BE2C (cell line): ENCODE results near the gene CEP76. TPM values are rescaled to one million over a fixed set of nuclear protein-coding genes. Genes with fewer than 3 reads are reported as not detected.

ENCODE experiments used
- DNase-seq: peaks from one replicate; pipeline ENCODE4 v3.0.0-alpha.2; 2020
- H3K27me3 ChIP-seq: fragments of 250-450 bp; sonication (Bioruptor Pico); 2 replicates; pipeline ENCODE4 v1.5.1; 2020; ENCODE audit warnings: mild to moderate bottlenecking
- H3K36me3 ChIP-seq: fragments of 250-450 bp; sonication (Bioruptor Pico); 2 replicates; pipeline ENCODE4 v1.5.1; 2020; ENCODE audit warnings: mild to moderate bottlenecking
- H3K4me1 ChIP-seq: fragments of 250-450 bp; sonication (Bioruptor Pico); 2 replicates; pipeline ENCODE4 v1.5.1; 2020
- H3K4me3 ChIP-seq: 2 replicates; pipeline ENCODE4 v1.5.1; 2011; ENCODE audit warnings: low read depth, low read length
- H3K9me3 ChIP-seq: fragments of 250-450 bp; sonication (Bioruptor Pico); 2 replicates; pipeline ENCODE4 v1.5.1; 2020
- polyA plus RNA-seq: library from polyadenylated mRNA; unstranded; fragments of >200 nt; gene quantifications from one replicate; pipeline ENCODE4 v1.2.1, GENCODE V29; 2012; ENCODE audit warnings: low read depth, missing spikeins; ENCODE audit not compliant: insufficient read length, insufficient read depth
- TF ChIP-seq, protein P1 (sequence below): IDR thresholded peaks from 2 replicates; pipeline ENCODE4 v1.5.1; 2012; ENCODE audit warnings: mild to moderate bottlenecking, low read depth, low read length

The CEP76 gene, protein sequence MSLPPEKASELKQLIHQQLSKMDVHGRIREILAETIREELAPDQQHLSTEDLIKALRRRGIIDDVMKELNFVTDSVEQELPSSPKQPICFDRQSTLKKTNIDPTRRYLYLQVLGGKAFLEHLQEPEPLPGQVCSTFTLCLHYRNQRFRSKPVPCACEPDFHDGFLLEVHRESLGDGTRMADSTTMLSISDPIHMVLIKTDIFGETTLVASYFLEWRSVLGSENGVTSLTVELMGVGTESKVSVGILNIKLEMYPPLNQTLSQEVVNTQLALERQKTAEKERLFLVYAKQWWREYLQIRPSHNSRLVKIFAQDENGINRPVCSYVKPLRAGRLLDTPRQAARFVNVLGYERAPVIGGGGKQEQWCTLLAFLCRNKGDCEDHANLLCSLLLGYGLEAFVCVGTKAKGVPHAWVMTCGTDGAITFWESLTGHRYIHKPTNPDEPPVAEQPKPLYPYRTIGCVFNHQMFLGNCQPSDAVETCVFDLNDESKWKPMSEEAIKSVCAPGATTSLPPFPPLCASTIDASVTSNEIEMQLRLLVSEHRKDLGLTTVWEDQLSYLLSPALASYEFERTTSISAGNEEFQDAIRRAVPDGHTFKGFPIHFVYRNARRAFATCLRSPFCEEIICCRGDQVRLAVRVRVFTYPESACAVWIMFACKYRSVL
- polyA plus RNA-seq = 5.0 TPM

DNA sequence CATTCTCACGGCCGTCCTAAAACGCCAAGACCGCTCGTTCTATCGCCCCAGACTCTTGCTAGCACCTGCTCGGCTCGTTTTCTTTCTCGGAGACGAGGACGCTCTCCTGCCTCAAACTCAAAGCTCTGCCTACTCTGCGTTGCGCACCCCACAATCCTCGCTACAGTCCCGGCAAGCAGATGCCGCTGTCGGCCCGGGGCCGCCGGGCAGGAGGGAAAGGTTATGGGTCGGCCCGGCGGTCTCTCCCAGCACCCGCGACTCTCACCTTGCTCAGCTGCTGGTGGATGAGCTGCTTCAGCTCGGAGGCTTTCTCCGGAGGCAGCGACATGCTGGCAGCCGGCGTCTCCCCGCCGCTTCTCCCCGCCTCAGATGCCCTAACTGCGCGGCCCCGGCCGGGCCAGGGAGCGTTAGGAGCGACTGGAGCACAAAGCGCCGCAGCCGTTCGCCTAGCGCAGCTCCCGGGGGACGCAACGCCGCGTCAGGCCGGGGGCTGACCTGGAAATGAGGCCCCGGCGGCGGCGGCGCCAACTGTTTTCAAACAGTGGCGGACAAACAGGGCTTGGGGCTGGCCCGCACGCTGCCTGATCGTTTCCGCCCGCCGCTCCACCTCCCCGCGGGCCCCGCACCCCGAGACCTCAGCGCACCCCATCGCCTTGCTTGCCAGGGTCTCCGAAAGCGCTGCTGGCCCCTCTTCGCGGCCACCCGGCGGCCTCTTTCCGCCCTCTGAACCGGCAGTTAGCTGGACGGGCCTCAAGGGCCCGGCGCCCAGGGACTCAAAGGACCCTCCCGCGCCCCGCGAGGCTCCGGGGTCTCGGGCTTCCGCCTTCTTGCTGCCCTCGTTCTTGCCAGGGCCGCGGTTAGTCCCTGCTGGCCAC, at the start of gene CEP76, which contains the start of gene PSMG2:
Gene CEP76, minus strand, starts transcription at position 503 of the 875 bp plus-strand sequence. Its CDS starts 175 bp downstream, at position 328.
Gene PSMG2, plus strand, starts transcription at position 822 of the 875 bp plus-strand sequence. CDS start 66 bp downstream, outside the sequence.
- Histone ChIP-seq H3K27me3 (no peaks in the 10 kb centered on the region), H3K4me3 (peak within 1 kb of the TSS; percentile 88), H3K4me1 (no peaks in the 10 kb centered on the region), H3K36me3 (peaks cover 4% of the 10 kb centered on the region), H3K9me3 (no peaks in the 10 kb centered on the region; the same call in 1 of the 2 replicates)
- peak; percentile 90 for DNase-seq
- TF ChIP-seq, protein P1, sequence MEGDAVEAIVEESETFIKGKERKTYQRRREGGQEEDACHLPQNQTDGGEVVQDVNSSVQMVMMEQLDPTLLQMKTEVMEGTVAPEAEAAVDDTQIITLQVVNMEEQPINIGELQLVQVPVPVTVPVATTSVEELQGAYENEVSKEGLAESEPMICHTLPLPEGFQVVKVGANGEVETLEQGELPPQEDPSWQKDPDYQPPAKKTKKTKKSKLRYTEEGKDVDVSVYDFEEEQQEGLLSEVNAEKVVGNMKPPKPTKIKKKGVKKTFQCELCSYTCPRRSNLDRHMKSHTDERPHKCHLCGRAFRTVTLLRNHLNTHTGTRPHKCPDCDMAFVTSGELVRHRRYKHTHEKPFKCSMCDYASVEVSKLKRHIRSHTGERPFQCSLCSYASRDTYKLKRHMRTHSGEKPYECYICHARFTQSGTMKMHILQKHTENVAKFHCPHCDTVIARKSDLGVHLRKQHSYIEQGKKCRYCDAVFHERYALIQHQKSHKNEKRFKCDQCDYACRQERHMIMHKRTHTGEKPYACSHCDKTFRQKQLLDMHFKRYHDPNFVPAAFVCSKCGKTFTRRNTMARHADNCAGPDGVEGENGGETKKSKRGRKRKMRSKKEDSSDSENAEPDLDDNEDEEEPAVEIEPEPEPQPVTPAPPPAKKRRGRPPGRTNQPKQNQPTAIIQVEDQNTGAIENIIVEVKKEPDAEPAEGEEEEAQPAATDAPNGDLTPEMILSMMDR = no peak

DNA sequence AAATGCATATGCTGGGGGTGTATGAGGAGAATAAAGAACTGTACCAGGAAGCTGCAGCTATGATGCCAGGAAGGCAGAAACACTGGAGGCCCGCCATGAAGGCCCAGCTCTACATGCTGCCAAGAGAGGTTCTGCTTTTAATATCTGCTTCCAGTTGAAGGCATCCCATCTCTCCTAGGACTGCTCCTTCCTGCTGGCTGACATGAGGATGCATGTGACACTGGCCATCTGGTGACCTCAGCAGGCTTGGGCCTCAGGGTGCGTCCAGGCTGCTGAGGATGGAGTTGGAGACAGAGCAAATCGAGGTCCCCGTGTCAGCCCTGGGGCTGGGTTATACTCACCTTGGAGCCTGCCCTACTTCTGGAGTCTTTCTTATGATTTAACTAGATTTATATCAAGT, 49.4 kb upstream of the CEP76 start:
- Histone ChIP-seq H3K36me3 (no peaks in the 10 kb centered on the region), H3K9me3 (no peaks in the 10 kb centered on the region), H3K4me3 (no peak overlapping the region), H3K4me1 (no peaks in the 10 kb centered on the region), H3K27me3 (no peaks in the 10 kb centered on the region)
- no peak for DNase-seq
- TF ChIP-seq, protein P1 = no peak

DNA sequence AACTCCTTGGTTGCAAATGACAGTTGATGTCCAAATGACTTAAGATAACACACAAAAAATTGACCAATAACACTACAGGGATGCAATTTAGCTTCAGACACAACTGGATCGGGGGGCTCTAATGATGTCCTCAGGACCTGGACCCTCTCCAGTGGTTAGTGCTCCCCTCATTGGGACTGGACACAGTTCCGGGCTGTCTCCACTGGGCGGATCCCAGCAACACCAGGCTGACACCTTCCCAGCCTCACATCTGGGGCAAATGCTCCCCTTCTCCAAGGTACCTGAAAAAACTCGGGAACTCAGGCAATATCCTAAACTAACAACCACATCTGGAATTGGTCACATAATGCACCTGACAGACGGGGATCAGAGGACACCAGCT, 49.0 kb upstream of the CEP76 start:
- no peak for DNase-seq
- H3K27me3 ChIP-seq = no peaks in the 10 kb centered on the region
- no peaks in the 10 kb centered on the region for H3K4me1 ChIP-seq
- TF ChIP-seq, protein P1 = no peak
- no peaks in the 10 kb centered on the region for H3K36me3 ChIP-seq
- H3K4me3 ChIP-seq = no peak overlapping the region
- no peaks in the 10 kb centered on the region for H3K9me3 ChIP-seq

DNA sequence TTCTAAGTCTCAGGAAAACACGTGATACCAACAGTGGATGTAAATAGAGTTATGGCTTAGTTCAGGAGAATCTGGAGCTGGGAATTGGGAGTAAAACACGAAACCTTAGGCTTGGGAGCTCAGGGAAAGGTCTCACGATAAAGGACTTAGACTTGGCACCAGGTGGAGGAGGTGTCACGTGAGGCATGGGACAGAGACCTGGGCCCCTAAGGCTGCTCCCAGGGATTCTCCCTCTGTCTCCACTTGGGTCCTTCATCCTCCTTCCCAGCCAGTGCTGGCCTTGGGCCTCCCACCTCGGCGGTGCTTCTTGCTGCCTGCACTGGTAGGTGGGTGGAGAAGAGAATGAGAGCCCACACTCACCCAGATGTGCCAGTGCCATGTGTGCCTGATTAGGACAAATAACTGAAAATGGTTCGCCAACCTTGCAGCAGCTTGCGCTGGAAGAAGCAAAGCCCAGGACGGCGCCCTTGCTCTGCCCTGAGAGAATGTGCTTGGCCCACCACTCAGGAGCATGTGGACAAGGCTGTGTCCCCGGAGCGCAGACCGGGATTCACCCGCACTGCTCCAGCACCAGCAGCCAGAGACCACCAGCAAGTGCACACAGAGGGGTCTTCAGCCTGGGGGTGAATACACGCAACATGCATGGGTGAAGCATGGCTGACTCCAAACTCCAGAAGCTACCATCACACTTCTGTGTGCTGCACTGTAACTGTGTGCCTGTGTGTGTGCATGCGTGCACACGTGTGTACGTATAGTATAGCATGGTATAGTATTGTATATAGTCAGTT, 48.4 kb upstream of the CEP76 start:
- Histone ChIP-seq H3K9me3 (no peaks in the 10 kb centered on the region), H3K36me3 (no peaks in the 10 kb centered on the region), H3K4me3 (no peak overlapping the region), H3K4me1 (no peaks in the 10 kb centered on the region), H3K27me3 (no peaks in the 10 kb centered on the region)
- TF ChIP-seq, protein P1 = no peak
- DNase-seq = no peak

DNA sequence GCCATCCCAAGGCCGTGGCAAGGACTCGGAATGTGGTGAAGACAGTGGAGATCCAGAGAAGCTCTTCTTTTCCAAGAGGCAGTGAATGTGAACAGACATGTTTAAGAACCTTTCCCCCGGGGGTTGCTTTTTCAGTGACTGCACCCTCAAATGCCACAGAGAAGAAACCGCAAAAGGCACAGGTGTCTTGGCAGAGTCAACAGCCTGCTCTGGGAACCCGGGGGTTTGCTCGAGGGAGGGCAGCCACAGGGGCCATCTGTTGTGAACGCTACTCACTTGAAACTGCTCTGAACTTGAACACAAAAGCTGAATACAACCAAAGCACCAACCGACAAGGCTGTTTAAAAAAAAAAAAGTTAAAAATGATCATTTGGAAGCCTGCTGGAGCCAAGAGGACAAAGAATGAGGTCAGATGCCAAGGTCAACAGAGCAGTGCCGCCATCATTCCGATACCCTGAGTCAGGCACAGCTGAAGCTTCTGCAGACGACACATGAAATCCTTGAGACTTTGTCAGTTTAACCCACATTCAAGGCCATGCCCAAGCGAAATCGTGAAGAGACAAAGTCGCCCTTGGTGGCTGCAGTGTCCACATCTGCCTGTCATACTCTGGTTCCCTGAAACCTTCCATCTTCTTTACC, 47.7 kb upstream of the CEP76 start:
- Histone ChIP-seq H3K9me3 (no peaks in the 10 kb centered on the region), H3K4me1 (no peaks in the 10 kb centered on the region), H3K4me3 (no peak overlapping the region), H3K27me3 (no peaks in the 10 kb centered on the region), H3K36me3 (no peaks in the 10 kb centered on the region)
- DNase-seq = no peak
- TF ChIP-seq, protein P1 = no peak
